ENCODE measurements around the gene NPIPB4.
"Not testable (repeated sequence)": the region's sequence is repeated elsewhere in the genome, so short reads cannot be mapped to it uniquely, and the experiment has no call there.

NPIPB4 gene

GRCh38 chr16:21857656-21858055, at the start of gene NPIPB4:
Gene NPIPB4, minus strand, starts transcription at chr16:21857756. Its CDS starts 378 bp downstream, at chr16:21857378.
- H3K4me1 ChIP-seq (ENCODE audit: insufficient read depth, poor library complexity, severe bottlenecking); H3K9me3 ChIP-seq (ENCODE audit: severe bottlenecking); ATAC-seq (ENCODE audit: low read depth); H3K36me3 ChIP-seq (ENCODE audit: low read depth); H3K4me3 ChIP-seq (ENCODE audit: severe bottlenecking); DNase-seq (ENCODE audit: low spot score); H3K27me3 ChIP-seq (ENCODE audit: insufficient read depth, poor library complexity, severe bottlenecking); H3K27ac ChIP-seq (ENCODE audit: poor library complexity, severe bottlenecking): not testable (repeated sequence)

DNA sequence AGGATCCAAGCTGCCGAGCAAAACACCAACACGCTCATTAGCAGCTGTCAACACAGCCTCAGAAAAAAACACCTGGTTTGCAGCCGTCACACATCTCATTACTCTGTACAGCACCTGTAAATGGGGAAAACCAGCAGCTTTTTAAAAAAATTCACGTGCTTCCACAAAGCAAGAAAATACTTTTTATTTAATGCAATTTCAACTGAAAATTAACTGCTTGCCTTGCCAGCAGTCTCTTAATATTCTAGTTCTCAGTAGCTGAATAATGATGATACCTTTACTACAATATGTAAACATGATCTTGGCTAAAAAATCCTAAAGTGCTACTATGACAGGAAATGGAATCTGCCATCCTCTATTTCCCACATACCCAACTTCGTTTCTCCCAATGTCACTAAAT, 41.4 kb upstream of the NPIPB4 start:
- not testable (repeated sequence) for H3K27me3 ChIP-seq (ENCODE audit: insufficient read depth, poor library complexity, severe bottlenecking); DNase-seq (ENCODE audit: low spot score); ATAC-seq (ENCODE audit: low read depth); H3K36me3 ChIP-seq (ENCODE audit: low read depth); H3K27ac ChIP-seq (ENCODE audit: poor library complexity, severe bottlenecking); H3K4me3 ChIP-seq (ENCODE audit: severe bottlenecking); H3K4me1 ChIP-seq (ENCODE audit: insufficient read depth, poor library complexity, severe bottlenecking); H3K9me3 ChIP-seq (ENCODE audit: severe bottlenecking)

GRCh38 chr16:21881988-21882387, 24.4 kb upstream of the NPIPB4 start:
- ATAC-seq (ENCODE audit: low read depth); H3K4me3 ChIP-seq (ENCODE audit: severe bottlenecking); H3K36me3 ChIP-seq (ENCODE audit: low read depth); H3K9me3 ChIP-seq (ENCODE audit: severe bottlenecking); H3K27ac ChIP-seq (ENCODE audit: poor library complexity, severe bottlenecking); DNase-seq (ENCODE audit: low spot score); H3K4me1 ChIP-seq (ENCODE audit: insufficient read depth, poor library complexity, severe bottlenecking); H3K27me3 ChIP-seq (ENCODE audit: insufficient read depth, poor library complexity, severe bottlenecking): not testable (repeated sequence)

- not testable (repeated sequence) for H3K36me3 ChIP-seq (ENCODE audit: low read depth); H3K9me3 ChIP-seq (ENCODE audit: severe bottlenecking); H3K4me1 ChIP-seq (ENCODE audit: insufficient read depth, poor library complexity, severe bottlenecking); H3K4me3 ChIP-seq (ENCODE audit: severe bottlenecking); H3K27me3 ChIP-seq (ENCODE audit: insufficient read depth, poor library complexity, severe bottlenecking); ATAC-seq (ENCODE audit: low read depth); DNase-seq (ENCODE audit: low spot score); H3K27ac ChIP-seq (ENCODE audit: poor library complexity, severe bottlenecking)
These were observed 20.4 kb downstream of the NPIPB4 start for GRCh38 chr16:21837186-21837585.

DNA sequence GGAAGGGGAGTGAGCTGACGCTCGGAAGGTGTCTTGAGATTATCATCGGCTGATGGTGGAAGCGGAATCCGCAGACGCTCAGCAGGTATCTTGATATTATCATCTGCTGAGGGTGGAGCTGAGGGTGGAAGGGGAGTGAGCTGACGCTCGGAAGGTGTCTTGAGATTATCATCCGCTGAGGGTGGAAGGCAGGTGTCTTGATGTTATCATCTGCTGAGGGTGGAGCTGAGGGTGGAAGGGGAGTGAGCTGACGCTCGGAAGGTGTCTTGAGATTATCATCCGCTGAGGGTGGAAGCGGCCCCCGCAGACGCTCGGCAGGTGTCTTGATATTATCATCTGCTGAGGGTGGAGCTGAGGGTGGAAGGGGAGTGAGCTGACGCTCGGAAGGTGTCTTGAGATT, 21.2 kb downstream of the NPIPB4 start:
- not testable (repeated sequence) for DNase-seq (ENCODE audit: low spot score); H3K4me1 ChIP-seq (ENCODE audit: insufficient read depth, poor library complexity, severe bottlenecking); H3K27ac ChIP-seq (ENCODE audit: poor library complexity, severe bottlenecking); H3K27me3 ChIP-seq (ENCODE audit: insufficient read depth, poor library complexity, severe bottlenecking); H3K9me3 ChIP-seq (ENCODE audit: severe bottlenecking); H3K36me3 ChIP-seq (ENCODE audit: low read depth); ATAC-seq (ENCODE audit: low read depth); H3K4me3 ChIP-seq (ENCODE audit: severe bottlenecking)

GRCh38 chr16:21835747-21836146, 21.8 kb downstream of the NPIPB4 start:
- H3K9me3 ChIP-seq (ENCODE audit: severe bottlenecking); H3K36me3 ChIP-seq (ENCODE audit: low read depth); H3K4me3 ChIP-seq (ENCODE audit: severe bottlenecking); ATAC-seq (ENCODE audit: low read depth); H3K27me3 ChIP-seq (ENCODE audit: insufficient read depth, poor library complexity, severe bottlenecking); H3K4me1 ChIP-seq (ENCODE audit: insufficient read depth, poor library complexity, severe bottlenecking); DNase-seq (ENCODE audit: low spot score); H3K27ac ChIP-seq (ENCODE audit: poor library complexity, severe bottlenecking): not testable (repeated sequence)

GRCh38 chr16:21834211-21834610, 23.3 kb downstream of the NPIPB4 start:
- H3K36me3 ChIP-seq (ENCODE audit: low read depth); ATAC-seq (ENCODE audit: low read depth): not testable (repeated sequence)

DNA sequence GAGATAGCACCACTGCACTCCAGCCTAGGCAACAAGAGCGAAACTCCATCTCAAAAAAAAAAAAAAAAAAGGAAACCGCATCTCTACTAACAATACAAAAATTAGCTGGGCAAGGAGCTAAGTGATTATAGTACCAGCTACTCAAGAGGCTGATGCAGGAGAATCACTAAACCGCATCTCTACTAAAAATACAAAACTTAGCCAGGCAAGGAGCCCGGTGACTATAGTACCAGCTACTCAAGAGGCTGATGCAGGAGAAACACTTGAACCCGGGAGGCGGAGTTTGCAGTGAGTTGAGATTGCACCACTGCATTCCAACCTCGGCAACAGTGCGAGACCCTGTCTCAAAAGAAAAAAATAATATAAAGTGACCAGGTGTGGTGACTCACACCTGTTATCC, 27.6 kb downstream of the NPIPB4 start:
- H3K4me1 ChIP-seq (ENCODE audit: insufficient read depth, poor library complexity, severe bottlenecking); H3K9me3 ChIP-seq (ENCODE audit: severe bottlenecking); ATAC-seq (ENCODE audit: low read depth); H3K27me3 ChIP-seq (ENCODE audit: insufficient read depth, poor library complexity, severe bottlenecking); H3K4me3 ChIP-seq (ENCODE audit: severe bottlenecking); DNase-seq (ENCODE audit: low spot score); H3K27ac ChIP-seq (ENCODE audit: poor library complexity, severe bottlenecking); H3K36me3 ChIP-seq (ENCODE audit: low read depth): not testable (repeated sequence)

More at GRCh38 chr16:21834211-21834610, 23.3 kb downstream of the NPIPB4 start:
- not testable (repeated sequence) for H3K9me3 ChIP-seq (ENCODE audit: severe bottlenecking); H3K4me1 ChIP-seq (ENCODE audit: insufficient read depth, poor library complexity, severe bottlenecking); H3K4me3 ChIP-seq (ENCODE audit: severe bottlenecking); DNase-seq (ENCODE audit: low spot score); H3K27ac ChIP-seq (ENCODE audit: poor library complexity, severe bottlenecking); H3K27me3 ChIP-seq (ENCODE audit: insufficient read depth, poor library complexity, severe bottlenecking)

- not testable (repeated sequence) for H3K4me1 ChIP-seq (ENCODE audit: insufficient read depth, poor library complexity, severe bottlenecking); ATAC-seq (ENCODE audit: low read depth); H3K36me3 ChIP-seq (ENCODE audit: low read depth); H3K9me3 ChIP-seq (ENCODE audit: severe bottlenecking); H3K27ac ChIP-seq (ENCODE audit: poor library complexity, severe bottlenecking); H3K27me3 ChIP-seq (ENCODE audit: insufficient read depth, poor library complexity, severe bottlenecking); DNase-seq (ENCODE audit: low spot score); H3K4me3 ChIP-seq (ENCODE audit: severe bottlenecking)
These were observed 31.4 kb downstream of the NPIPB4 start for GRCh38 chr16:21826067-21826706.

GRCh38 chr16:21825526-21825925, 32.0 kb downstream of the NPIPB4 start:
- ATAC-seq (ENCODE audit: low read depth); DNase-seq (ENCODE audit: low spot score): not testable (repeated sequence)

DNA sequence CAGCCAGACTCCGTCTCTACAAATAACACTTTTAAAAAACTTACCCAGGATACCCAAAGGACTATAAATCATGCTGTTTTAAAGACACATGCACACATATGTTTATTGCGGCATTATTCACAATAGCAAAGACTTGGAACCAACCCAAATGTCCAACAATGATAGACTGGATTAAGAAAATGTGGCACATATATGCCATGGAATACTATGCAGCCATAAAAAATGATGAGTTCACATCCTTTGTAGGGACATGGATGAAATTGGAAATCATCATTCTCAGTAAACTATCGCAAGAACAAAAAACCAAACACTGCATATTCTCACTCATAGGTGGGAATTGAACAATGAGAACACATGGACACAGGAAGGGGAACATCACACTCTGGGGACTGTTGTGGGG, 34.3 kb downstream of the NPIPB4 start:
- H3K4me3 ChIP-seq (ENCODE audit: severe bottlenecking); H3K36me3 ChIP-seq (ENCODE audit: low read depth); DNase-seq (ENCODE audit: low spot score); H3K27ac ChIP-seq (ENCODE audit: poor library complexity, severe bottlenecking); H3K27me3 ChIP-seq (ENCODE audit: insufficient read depth, poor library complexity, severe bottlenecking); H3K9me3 ChIP-seq (ENCODE audit: severe bottlenecking); ATAC-seq (ENCODE audit: low read depth); H3K4me1 ChIP-seq (ENCODE audit: insufficient read depth, poor library complexity, severe bottlenecking): not testable (repeated sequence)

More at GRCh38 chr16:21825526-21825925, 32.0 kb downstream of the NPIPB4 start:
- H3K27me3 ChIP-seq (ENCODE audit: insufficient read depth, poor library complexity, severe bottlenecking); H3K9me3 ChIP-seq (ENCODE audit: severe bottlenecking); H3K4me1 ChIP-seq (ENCODE audit: insufficient read depth, poor library complexity, severe bottlenecking); H3K4me3 ChIP-seq (ENCODE audit: severe bottlenecking); H3K36me3 ChIP-seq (ENCODE audit: low read depth); H3K27ac ChIP-seq (ENCODE audit: poor library complexity, severe bottlenecking): not testable (repeated sequence)

GRCh38 chr16:21820908-21821465, 36.6 kb downstream of the NPIPB4 start:
- H3K27ac ChIP-seq (ENCODE audit: poor library complexity, severe bottlenecking): peak overlapping the region; percentile 37
- DNase-seq (ENCODE audit: low spot score); H3K27me3 ChIP-seq (ENCODE audit: insufficient read depth, poor library complexity, severe bottlenecking); H3K9me3 ChIP-seq (ENCODE audit: severe bottlenecking); H3K4me1 ChIP-seq (ENCODE audit: insufficient read depth, poor library complexity, severe bottlenecking); ATAC-seq (ENCODE audit: low read depth); H3K36me3 ChIP-seq (ENCODE audit: low read depth): not testable (repeated sequence)
- H3K4me3 ChIP-seq (ENCODE audit: severe bottlenecking): peak overlapping the region; percentile 48

Measured in RWPE2 (cell line).